ENCODE data around the gene HEATR5A. TPM values are rescaled to one million over a fixed set of nuclear protein-coding genes. Genes with fewer than 3 reads are reported as not detected.

Gene HEATR5A
- total and polyA plus RNA-seq, 9 of the 15 experiments (the other 6 are each of a cell fraction or from before 2014, with no cell fraction given) = 8.0 to 50.9 (median 23.0) TPM

DNA sequence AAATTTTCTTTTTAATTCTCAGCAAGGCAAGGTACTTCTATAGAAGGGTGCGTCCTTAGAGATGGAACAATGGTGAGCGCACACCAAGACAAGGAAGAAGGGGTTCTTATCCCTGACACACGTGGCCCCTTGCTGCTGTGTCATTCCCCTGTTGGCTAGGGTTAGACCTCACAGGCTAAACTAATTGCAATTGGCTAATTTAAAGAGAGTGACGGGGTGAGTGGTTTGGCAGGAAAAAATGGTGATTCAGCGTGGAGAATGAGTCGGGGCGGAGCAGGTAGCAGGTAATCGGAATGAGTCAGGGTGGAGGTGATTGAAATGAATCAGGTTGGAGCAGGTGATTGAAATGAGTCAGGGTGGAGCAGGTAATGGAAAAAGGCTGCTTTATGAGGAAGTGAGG, 176.5 kb downstream of the HEATR5A start (continued):
- TF ChIP-seq, protein P1, sequence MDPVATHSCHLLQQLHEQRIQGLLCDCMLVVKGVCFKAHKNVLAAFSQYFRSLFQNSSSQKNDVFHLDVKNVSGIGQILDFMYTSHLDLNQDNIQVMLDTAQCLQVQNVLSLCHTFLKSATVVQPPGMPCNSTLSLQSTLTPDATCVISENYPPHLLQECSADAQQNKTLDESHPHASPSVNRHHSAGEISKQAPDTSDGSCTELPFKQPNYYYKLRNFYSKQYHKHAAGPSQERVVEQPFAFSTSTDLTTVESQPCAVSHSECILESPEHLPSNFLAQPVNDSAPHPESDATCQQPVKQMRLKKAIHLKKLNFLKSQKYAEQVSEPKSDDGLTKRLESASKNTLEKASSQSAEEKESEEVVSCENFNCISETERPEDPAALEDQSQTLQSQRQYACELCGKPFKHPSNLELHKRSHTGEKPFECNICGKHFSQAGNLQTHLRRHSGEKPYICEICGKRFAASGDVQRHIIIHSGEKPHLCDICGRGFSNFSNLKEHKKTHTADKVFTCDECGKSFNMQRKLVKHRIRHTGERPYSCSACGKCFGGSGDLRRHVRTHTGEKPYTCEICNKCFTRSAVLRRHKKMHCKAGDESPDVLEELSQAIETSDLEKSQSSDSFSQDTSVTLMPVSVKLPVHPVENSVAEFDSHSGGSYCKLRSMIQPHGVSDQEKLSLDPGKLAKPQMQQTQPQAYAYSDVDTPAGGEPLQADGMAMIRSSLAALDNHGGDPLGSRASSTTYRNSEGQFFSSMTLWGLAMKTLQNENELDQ (CRISPR knock-in tag; IDR thresholded peaks at IDR 0.05; ENCODE audit: borderline replicate concordance) = no peak
- TF ChIP-seq DACH1 (IDR thresholded peaks at IDR 0.05; ENCODE audit: partially characterized antibody) (no peak), ZBTB2 (IDR thresholded peaks at IDR 0.05) (0 out of 2 replicates have a peak, but pooled peaks have one; percentile 48), PHB (CRISPR knock-in tag; IDR thresholded peaks at IDR 0.05) (no peak), CBX2 (IDR thresholded peaks at IDR 0.05; ENCODE audit: insufficient read depth, low read length, poor library complexity, severe bottlenecking) (no peak), DMBX1 (CRISPR knock-in tag; IDR thresholded peaks at IDR 0.05; ENCODE audit: borderline replicate concordance) (no peak), NR4A1 (CRISPR knock-in tag; IDR thresholded peaks at IDR 0.05) (no peak), NR4A1 (tag; IDR thresholded peaks at IDR 0.05) (no peak), ZBTB8A (IDR thresholded peaks at IDR 0.05; ENCODE audit: partially characterized antibody) (no peak), ZNF444 (CRISPR knock-in tag; IDR thresholded peaks at IDR 0.05) (no peak)
- TF ChIP-seq, protein P2, sequence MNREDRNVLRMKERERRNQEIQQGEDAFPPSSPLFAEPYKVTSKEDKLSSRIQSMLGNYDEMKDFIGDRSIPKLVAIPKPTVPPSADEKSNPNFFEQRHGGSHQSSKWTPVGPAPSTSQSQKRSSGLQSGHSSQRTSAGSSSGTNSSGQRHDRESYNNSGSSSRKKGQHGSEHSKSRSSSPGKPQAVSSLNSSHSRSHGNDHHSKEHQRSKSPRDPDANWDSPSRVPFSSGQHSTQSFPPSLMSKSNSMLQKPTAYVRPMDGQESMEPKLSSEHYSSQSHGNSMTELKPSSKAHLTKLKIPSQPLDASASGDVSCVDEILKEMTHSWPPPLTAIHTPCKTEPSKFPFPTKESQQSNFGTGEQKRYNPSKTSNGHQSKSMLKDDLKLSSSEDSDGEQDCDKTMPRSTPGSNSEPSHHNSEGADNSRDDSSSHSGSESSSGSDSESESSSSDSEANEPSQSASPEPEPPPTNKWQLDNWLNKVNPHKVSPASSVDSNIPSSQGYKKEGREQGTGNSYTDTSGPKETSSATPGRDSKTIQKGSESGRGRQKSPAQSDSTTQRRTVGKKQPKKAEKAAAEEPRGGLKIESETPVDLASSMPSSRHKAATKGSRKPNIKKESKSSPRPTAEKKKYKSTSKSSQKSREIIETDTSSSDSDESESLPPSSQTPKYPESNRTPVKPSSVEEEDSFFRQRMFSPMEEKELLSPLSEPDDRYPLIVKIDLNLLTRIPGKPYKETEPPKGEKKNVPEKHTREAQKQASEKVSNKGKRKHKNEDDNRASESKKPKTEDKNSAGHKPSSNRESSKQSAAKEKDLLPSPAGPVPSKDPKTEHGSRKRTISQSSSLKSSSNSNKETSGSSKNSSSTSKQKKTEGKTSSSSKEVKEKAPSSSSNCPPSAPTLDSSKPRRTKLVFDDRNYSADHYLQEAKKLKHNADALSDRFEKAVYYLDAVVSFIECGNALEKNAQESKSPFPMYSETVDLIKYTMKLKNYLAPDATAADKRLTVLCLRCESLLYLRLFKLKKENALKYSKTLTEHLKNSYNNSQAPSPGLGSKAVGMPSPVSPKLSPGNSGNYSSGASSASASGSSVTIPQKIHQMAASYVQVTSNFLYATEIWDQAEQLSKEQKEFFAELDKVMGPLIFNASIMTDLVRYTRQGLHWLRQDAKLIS (CRISPR knock-in tag; IDR thresholded peaks at IDR 0.05) = no peak
- TF ChIP-seq, protein P3, sequence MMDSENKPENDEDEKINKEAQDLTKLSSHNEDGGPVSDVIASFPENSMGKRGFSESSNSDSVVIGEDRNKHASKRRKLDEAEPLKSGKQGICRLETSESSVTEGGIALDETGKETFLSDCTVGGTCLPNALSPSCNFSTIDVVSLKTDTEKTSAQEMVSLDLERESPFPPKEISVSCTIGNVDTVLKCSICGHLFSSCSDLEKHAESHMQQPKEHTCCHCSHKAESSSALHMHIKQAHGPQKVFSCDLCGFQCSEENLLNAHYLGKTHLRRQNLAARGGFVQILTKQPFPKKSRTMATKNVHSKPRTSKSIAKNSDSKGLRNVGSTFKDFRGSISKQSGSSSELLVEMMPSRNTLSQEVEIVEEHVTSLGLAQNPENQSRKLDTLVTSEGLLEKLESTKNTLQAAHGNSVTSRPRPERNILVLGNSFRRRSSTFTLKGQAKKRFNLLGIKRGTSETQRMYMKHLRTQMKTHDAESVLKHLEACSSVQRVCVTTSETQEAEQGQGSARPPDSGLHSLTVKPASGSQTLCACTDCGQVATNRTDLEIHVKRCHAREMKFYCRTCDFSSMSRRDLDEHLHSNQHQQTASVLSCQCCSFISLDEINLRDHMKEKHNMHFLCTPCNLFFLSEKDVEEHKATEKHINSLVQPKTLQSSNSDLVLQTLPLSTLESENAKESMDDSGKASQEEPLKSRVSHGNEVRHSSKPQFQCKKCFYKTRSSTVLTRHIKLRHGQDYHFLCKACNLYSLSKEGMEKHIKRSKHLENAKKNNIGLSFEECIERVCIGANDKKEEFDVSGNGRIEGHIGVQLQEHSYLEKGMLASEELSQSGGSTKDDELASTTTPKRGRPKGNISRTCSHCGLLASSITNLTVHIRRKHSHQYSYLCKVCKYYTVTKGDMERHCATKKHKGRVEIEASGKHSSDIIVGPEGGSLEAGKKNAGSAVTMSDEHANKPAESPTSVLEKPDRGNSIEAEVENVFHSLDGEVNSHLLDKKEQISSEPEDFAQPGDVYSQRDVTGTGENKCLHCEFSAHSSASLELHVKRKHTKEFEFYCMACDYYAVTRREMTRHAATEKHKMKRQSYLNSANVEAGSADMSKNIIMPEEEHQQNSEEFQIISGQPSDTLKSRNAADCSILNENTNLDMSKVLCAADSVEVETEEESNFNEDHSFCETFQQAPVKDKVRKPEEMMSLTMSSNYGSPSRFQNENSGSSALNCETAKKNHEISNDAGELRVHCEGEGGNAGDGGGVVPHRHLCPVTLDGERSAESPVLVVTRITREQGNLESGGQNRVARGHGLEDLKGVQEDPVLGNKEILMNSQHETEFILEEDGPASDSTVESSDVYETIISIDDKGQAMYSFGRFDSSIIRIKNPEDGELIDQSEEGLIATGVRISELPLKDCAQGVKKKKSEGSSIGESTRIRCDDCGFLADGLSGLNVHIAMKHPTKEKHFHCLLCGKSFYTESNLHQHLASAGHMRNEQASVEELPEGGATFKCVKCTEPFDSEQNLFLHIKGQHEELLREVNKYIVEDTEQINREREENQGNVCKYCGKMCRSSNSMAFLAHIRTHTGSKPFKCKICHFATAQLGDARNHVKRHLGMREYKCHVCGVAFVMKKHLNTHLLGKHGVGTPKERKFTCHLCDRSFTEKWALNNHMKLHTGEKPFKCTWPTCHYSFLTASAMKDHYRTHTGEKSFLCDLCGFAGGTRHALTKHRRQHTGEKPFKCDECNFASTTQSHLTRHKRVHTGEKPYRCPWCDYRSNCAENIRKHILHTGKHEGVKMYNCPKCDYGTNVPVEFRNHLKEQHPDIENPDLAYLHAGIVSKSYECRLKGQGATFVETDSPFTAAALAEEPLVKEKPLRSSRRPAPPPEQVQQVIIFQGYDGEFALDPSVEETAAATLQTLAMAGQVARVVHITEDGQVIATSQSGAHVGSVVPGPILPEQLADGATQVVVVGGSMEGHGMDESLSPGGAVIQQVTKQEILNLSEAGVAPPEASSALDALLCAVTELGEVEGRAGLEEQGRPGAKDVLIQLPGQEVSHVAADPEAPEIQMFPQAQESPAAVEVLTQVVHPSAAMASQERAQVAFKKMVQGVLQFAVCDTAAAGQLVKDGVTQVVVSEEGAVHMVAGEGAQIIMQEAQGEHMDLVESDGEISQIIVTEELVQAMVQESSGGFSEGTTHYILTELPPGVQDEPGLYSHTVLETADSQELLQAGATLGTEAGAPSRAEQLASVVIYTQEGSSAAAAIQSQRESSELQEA (IDR thresholded peaks at IDR 0.05; ENCODE audit: low read depth) = no peak
